ENCODE measurements around the gene MATN1. TPM values are rescaled to one million over a fixed set of nuclear protein-coding genes. Genes with fewer than 3 reads are reported as not detected.

The MATN1 gene
- total RNA-seq, 1 experiment from 2014 or later: not detected

- DNase-seq (ENCODE audit: low spot score): no peak
These were observed 22.4 kb upstream of the MATN1 start for GRCh38 chr1:30745834-30746208.

- no peak for DNase-seq (ENCODE audit: low spot score)
These were observed 21.9 kb upstream of the MATN1 start for GRCh38 chr1:30745156-30745833.

GRCh38 chr1:30744060-30744756 is 20.8 kb upstream of the MATN1 start:
- DNase-seq (ENCODE audit: low spot score): no peak

- no peak for DNase-seq (ENCODE audit: low spot score)
These were observed 20.2 kb upstream of the MATN1 start for GRCh38 chr1:30743584-30744059.

GRCh38 chr1:30742963-30743559 is 19.7 kb upstream of the MATN1 start:
- DNase-seq (ENCODE audit: low spot score): no peak

- no peak for DNase-seq (ENCODE audit: low spot score)
These were observed 19.0 kb upstream of the MATN1 start for GRCh38 chr1:30742300-30742962.

GRCh38 chr1:30741239-30741894 is 18.0 kb upstream of the MATN1 start:
- DNase-seq (ENCODE audit: low spot score): no peak

GRCh38 chr1:30740251-30741238 is 17.2 kb upstream of the MATN1 start:
- DNase-seq (ENCODE audit: low spot score): no peak

- no peak for DNase-seq (ENCODE audit: low spot score)
These were observed 16.2 kb upstream of the MATN1 start for GRCh38 chr1:30739601-30740000.

GRCh38 chr1:30738715-30739559 is 15.6 kb upstream of the MATN1 start:
- no peak for DNase-seq (ENCODE audit: low spot score)

- DNase-seq (ENCODE audit: low spot score): no peak
These were observed 14.8 kb upstream of the MATN1 start for GRCh38 chr1:30738040-30738714.

GRCh38 chr1:30737357-30738039 is 14.1 kb upstream of the MATN1 start:
- no peak for DNase-seq (ENCODE audit: low spot score)

GRCh38 chr1:30735668-30736498 is 12.5 kb upstream of the MATN1 start:
- DNase-seq (ENCODE audit: low spot score): no peak

GRCh38 chr1:30735124-30735523 is 11.7 kb upstream of the MATN1 start:
- DNase-seq (ENCODE audit: low spot score): no peak

GRCh38 chr1:30734580-30734979 is 11.2 kb upstream of the MATN1 start:
- no peak for DNase-seq (ENCODE audit: low spot score)

GRCh38 chr1:30734106-30734505 is 10.7 kb upstream of the MATN1 start:
- no peak for DNase-seq (ENCODE audit: low spot score)

GRCh38 chr1:30733493-30733892 is 10.1 kb upstream of the MATN1 start:
- no peak for DNase-seq (ENCODE audit: low spot score)
